ENCODE data around the gene GALNT18. TPM values are rescaled to one million over a fixed set of nuclear protein-coding genes. Genes with fewer than 3 reads are reported as not detected.

GALNT18 gene
- total RNA-seq, 1 donor from 2014 or later, result 76.9 TPM

- Mint-ChIP-seq H3K4me1 (ENCODE audit: low read depth, unreplicated experiment) (peaks cover 14% of the 10 kb centered on the region), H3K36me3 (ENCODE audit: unreplicated experiment) (peaks cover 6% of the 10 kb centered on the region), H3K4me3 (ENCODE audit: unreplicated experiment) (no peak overlapping the region), H3K27me3 (ENCODE audit: unreplicated experiment) (peaks cover 3% of the 10 kb centered on the region), H3K9me3 (ENCODE audit: unreplicated experiment) (peaks cover 8% of the 10 kb centered on the region), H3K27ac (ENCODE audit: unreplicated experiment) (no peak overlapping the region)
- no peak for DNase-seq
- no peak for TF ChIP-seq CTCF (IDR thresholded peaks at IDR 0.05; ENCODE audit: partially characterized antibody, unreplicated experiment)
Observed at GRCh38 chr11:11445441-11446185, 176.2 kb downstream of the GALNT18 start.

DNA sequence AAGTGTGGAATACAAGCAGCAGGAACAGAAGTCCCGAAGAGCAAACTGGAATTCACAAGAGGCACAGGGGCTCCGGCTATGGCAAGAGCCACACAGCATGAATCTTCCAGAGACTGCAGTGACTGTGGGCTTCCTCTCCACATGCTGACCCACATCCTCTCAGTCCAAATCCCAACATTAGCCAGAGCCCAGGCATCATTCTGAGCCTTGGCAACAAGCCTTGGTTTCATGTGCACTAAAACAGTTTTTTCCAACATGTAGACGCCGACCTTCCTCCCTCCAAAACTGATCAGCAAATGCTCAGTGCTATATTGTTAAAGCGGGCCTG, 177.0 kb downstream of the GALNT18 start:
- no peak for DNase-seq
- no peak overlapping the region for H3K4me3 Mint-ChIP-seq (ENCODE audit: unreplicated experiment)
- peaks cover 6% of the 10 kb centered on the region for H3K36me3 Mint-ChIP-seq (ENCODE audit: unreplicated experiment)
- peaks cover 3% of the 10 kb centered on the region for H3K27me3 Mint-ChIP-seq (ENCODE audit: unreplicated experiment)
- H3K27ac Mint-ChIP-seq (ENCODE audit: unreplicated experiment), result no peak overlapping the region
- H3K4me1 Mint-ChIP-seq (ENCODE audit: low read depth, unreplicated experiment), result peaks cover 18% of the 10 kb centered on the region
- peaks cover 10% of the 10 kb centered on the region for H3K9me3 Mint-ChIP-seq (ENCODE audit: unreplicated experiment)
- no peak for TF ChIP-seq CTCF (IDR thresholded peaks at IDR 0.05; ENCODE audit: partially characterized antibody, unreplicated experiment)

DNA sequence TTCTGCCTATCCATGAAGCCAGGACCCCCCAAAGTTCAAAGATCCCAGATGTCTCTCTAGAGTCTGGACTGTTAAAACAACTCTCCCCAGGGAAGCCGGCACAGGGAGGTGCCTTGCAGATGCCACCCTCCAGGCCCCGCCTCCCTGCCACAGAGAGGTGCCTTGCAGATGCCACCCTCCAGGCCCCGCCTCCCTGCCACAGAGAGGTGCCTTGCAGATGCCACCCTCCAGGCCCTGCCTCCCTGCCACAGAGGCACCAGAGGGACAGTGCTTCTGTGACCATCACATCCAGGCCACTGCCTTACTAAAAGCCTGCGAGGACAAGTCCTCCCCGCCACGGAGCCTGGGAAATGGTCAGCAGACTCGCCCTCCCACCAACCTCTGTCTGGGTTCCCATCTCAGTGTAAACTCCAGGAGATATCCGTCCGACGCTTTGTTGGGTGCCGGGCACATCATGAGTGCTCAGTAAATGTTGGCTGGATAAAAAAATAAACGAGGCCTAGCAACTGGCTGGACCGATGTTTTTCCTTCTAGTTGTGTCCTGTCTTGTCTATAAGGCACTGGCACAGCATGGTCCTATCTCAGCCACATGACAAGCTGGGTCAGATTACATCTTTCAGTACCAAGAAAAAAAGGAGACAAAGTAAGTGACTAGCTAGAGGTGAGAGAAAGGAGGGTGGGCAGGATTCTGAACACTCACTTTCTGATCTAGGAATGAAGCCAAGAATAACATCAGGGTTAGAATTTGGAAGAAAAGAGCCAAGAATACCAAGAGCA, 177.6 kb downstream of the GALNT18 start:
- Mint-ChIP-seq H3K27me3 (ENCODE audit: unreplicated experiment) (peaks cover 3% of the 10 kb centered on the region), H3K27ac (ENCODE audit: unreplicated experiment) (no peak overlapping the region)

DNA sequence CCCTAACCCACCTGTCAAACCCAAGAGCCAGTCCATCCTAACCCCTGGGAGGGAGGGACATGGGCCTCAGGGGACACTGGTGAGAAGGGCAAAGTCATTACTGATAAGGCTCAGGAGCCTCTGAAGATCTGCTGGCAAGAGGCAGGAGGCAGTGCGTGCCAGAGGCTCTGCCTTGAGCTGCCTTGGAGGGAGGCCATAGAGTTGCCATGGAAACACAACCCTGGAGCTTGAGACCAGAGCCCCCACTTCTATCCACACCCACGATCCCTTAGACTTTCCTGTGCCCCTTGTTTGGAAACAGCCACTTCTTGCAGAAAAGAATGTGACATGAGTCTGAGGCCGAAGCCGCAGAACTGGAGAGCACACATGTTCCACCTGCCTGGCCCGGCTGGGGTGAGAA, 179.0 kb downstream of the GALNT18 start:
- Mint-ChIP-seq H3K27ac (ENCODE audit: unreplicated experiment) (no peak overlapping the region), H3K27me3 (ENCODE audit: unreplicated experiment) (peaks cover 11% of the 10 kb centered on the region), H3K4me1 (ENCODE audit: low read depth, unreplicated experiment) (peaks cover 20% of the 10 kb centered on the region), H3K4me3 (ENCODE audit: unreplicated experiment) (no peak overlapping the region), H3K36me3 (ENCODE audit: unreplicated experiment) (peaks cover 6% of the 10 kb centered on the region), H3K9me3 (ENCODE audit: unreplicated experiment) (peaks cover 16% of the 10 kb centered on the region)
- no peak for DNase-seq
- no peak for TF ChIP-seq CTCF (IDR thresholded peaks at IDR 0.05; ENCODE audit: partially characterized antibody, unreplicated experiment)

More for the DNA sequence above, 177.6 kb downstream of the GALNT18 start:
- no peak overlapping the region for H3K4me3 Mint-ChIP-seq (ENCODE audit: unreplicated experiment)
- peaks cover 6% of the 10 kb centered on the region for H3K36me3 Mint-ChIP-seq (ENCODE audit: unreplicated experiment)
- peaks cover 18% of the 10 kb centered on the region for H3K4me1 Mint-ChIP-seq (ENCODE audit: low read depth, unreplicated experiment)
- TF ChIP-seq CTCF (IDR thresholded peaks at IDR 0.05; ENCODE audit: partially characterized antibody, unreplicated experiment), result no peak
- H3K9me3 Mint-ChIP-seq (ENCODE audit: unreplicated experiment), result peaks cover 10% of the 10 kb centered on the region
- no peak for DNase-seq

- H3K9me3 Mint-ChIP-seq (ENCODE audit: unreplicated experiment), result peaks cover 17% of the 10 kb centered on the region
- peaks cover 11% of the 10 kb centered on the region for H3K27me3 Mint-ChIP-seq (ENCODE audit: unreplicated experiment)
Observed at GRCh38 chr11:11441516-11441915, 180.3 kb downstream of the GALNT18 start.

More at GRCh38 chr11:11441516-11441915, 180.3 kb downstream of the GALNT18 start:
- Mint-ChIP-seq H3K36me3 (ENCODE audit: unreplicated experiment) (no peaks in the 10 kb centered on the region), H3K4me3 (ENCODE audit: unreplicated experiment) (no peak overlapping the region), H3K27ac (ENCODE audit: unreplicated experiment) (no peak overlapping the region), H3K4me1 (ENCODE audit: low read depth, unreplicated experiment) (peaks cover 24% of the 10 kb centered on the region)
- DNase-seq, result no peak
- no peak for TF ChIP-seq CTCF (IDR thresholded peaks at IDR 0.05; ENCODE audit: partially characterized antibody, unreplicated experiment)
